WTC11 (cell line): ENCODE data around the gene TPGS1. TPM values are rescaled to one million over a fixed set of nuclear protein-coding genes. Genes with fewer than 3 reads are reported as not detected.

Source experiments
- CREB1 ChIP-seq: sonication (generic); formaldehyde crosslinking; IDR thresholded peaks from 2 replicates; pipeline ENCODE4 v1.8.0; 2023; ENCODE audit warnings: mild to moderate bottlenecking, missing genetic modification reagents
- EMX1 ChIP-seq: fragments of 250-450 bp; sonication (Bioruptor Pico); IDR thresholded peaks from 2 replicates; pipeline ENCODE4 v1.8.0; 2021; ENCODE audit warnings: mild to moderate bottlenecking
- GTF2I ChIP-seq: fragments of 250-450 bp; sonication (Bioruptor Pico); conservative IDR thresholded peaks from 2 replicates; pipeline ENCODE4 v1.4.0; 2021; ENCODE audit warnings: mild to moderate bottlenecking
- JUN ChIP-seq: sonication (generic); formaldehyde crosslinking; IDR thresholded peaks from 2 replicates; pipeline ENCODE4 v1.8.0; 2023; ENCODE audit warnings: mild to moderate bottlenecking, missing genetic modification reagents
- KAT7 ChIP-seq: sonication (generic); formaldehyde crosslinking; IDR thresholded peaks from 2 replicates; pipeline ENCODE4 v1.8.1; 2023; ENCODE audit warnings: missing genetic modification reagents, mild to moderate bottlenecking, borderline replicate concordance
- NR3C1 ChIP-seq: sonication (generic); formaldehyde crosslinking; conservative IDR thresholded peaks from 2 replicates; pipeline ENCODE4 v1.8.1; 2023; ENCODE audit warnings: low read depth, mild to moderate bottlenecking, missing genetic modification reagents
- ZNF121 ChIP-seq: sonication (generic); formaldehyde crosslinking; IDR thresholded peaks from 2 replicates; pipeline ENCODE4 v1.8.0; 2023; ENCODE audit warnings: missing genetic modification reagents
- ZNF232 ChIP-seq: sonication (generic); formaldehyde crosslinking; IDR thresholded peaks from 2 replicates; pipeline ENCODE4 v1.8.0; 2022; ENCODE audit warnings: mild to moderate bottlenecking, missing genetic modification reagents
- ZNF416 ChIP-seq: fragments of 250-450 bp; sonication (Bioruptor Pico); IDR thresholded peaks from 2 replicates; pipeline ENCODE4 v1.9.0; 2021; ENCODE audit warnings: mild to moderate bottlenecking, inconsistent platforms
- total RNA-seq: library from RNA; stranded (reverse); gene quantifications from 3 replicates; pipeline ENCODE4 v1.2.3, GENCODE V29; 2021
- TF ChIP-seq, protein P1 (sequence below): sonication (generic); formaldehyde crosslinking; IDR thresholded peaks from 2 replicates; pipeline ENCODE4 v1.8.1; 2022; ENCODE audit warnings: mild to moderate bottlenecking, moderate library complexity, missing genetic modification reagents
- TF ChIP-seq, protein P2 (sequence below): fragments of 250-450 bp; sonication (Bioruptor Pico); IDR thresholded peaks from 2 replicates; pipeline ENCODE4 v1.9.0; 2021; ENCODE audit warnings: mild to moderate bottlenecking, borderline replicate concordance
- TF ChIP-seq, protein P3 (sequence below): sonication (generic); formaldehyde crosslinking; IDR thresholded peaks from 2 replicates; pipeline ENCODE4 v1.8.0; 2022; ENCODE audit warnings: mild to moderate bottlenecking, missing genetic modification reagents
- TF ChIP-seq, protein P4 (sequence below): sonication (generic); formaldehyde crosslinking; IDR thresholded peaks from 2 replicates; pipeline ENCODE4 v1.8.0; 2022; ENCODE audit warnings: missing genetic modification reagents
- TF ChIP-seq, protein P5 (sequence below): fragments of 250-450 bp; sonication (Bioruptor Pico); IDR thresholded peaks from 2 replicates; pipeline ENCODE4 v1.9.0; 2021; ENCODE audit warnings: mild to moderate bottlenecking
- TF ChIP-seq, protein P6 (sequence below): sonication (generic); formaldehyde crosslinking; IDR thresholded peaks from 2 replicates; pipeline ENCODE4 v1.8.1; 2023; ENCODE audit warnings: mild to moderate bottlenecking, missing genetic modification reagents, moderate library complexity
- TF ChIP-seq, protein P7 (sequence below): fragments of 200-600 bp; IDR thresholded peaks from 2 replicates; pipeline ENCODE4 v1.8.0; 2022; ENCODE audit warnings: antibody characterized with exemption
- TF ChIP-seq, protein P8 (sequence below): sonication (generic); formaldehyde crosslinking; conservative IDR thresholded peaks from 2 replicates; pipeline ENCODE4 v1.8.1; 2023; ENCODE audit warnings: mild to moderate bottlenecking, low read depth, missing genetic modification reagents, moderate library complexity
- TF ChIP-seq, protein P9 (sequence below): sonication (generic); formaldehyde crosslinking; IDR thresholded peaks from 2 replicates; pipeline ENCODE4 v1.8.0; 2023; ENCODE audit warnings: missing genetic modification reagents

TPGS1 gene
- total RNA-seq, 1 experiment from 2014 or later, result 18.8 TPM

DNA sequence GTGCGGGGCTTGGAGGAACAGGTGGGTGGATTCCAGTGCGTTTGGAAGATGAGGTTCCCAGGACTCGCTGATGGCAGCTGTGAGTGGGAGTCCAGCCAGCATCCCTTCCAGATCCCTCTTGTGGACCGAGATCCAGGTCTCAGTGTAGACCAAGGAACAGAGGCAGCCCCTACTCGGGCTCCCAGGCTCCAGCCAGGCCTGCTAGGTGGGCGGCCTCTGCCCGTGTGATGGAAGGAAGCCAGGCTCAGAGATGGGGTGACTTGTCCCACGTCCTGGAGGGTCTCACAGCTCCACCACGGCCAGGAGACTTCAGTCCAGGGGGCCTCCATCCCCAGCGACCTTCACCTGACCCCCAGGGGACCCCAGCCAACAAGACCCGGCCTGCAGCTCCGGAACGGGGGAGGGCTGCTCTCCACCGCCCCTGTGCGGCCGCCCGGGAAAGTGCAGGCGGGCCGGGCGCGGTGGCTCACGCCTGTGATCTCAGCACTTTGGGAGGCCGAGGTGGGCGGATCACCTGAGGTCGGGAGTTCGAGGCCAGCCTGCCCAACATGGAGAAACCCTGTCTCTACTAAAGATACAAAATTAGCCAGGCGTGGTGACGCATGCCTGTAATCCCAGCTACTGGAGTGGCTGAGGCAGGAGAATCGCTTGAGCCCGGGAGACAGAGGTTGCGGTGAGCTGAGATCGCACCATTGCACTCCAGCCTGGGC lies 11.7 kb upstream of the TPGS1 start (continued):
- TF ChIP-seq, protein P1, sequence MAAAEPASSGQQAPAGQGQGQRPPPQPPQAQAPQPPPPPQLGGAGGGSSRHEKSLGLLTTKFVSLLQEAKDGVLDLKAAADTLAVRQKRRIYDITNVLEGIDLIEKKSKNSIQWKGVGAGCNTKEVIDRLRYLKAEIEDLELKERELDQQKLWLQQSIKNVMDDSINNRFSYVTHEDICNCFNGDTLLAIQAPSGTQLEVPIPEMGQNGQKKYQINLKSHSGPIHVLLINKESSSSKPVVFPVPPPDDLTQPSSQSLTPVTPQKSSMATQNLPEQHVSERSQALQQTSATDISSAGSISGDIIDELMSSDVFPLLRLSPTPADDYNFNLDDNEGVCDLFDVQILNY, result peak; percentile 40; the same call in 1 of the 2 replicates
- TF ChIP-seq, protein P2, sequence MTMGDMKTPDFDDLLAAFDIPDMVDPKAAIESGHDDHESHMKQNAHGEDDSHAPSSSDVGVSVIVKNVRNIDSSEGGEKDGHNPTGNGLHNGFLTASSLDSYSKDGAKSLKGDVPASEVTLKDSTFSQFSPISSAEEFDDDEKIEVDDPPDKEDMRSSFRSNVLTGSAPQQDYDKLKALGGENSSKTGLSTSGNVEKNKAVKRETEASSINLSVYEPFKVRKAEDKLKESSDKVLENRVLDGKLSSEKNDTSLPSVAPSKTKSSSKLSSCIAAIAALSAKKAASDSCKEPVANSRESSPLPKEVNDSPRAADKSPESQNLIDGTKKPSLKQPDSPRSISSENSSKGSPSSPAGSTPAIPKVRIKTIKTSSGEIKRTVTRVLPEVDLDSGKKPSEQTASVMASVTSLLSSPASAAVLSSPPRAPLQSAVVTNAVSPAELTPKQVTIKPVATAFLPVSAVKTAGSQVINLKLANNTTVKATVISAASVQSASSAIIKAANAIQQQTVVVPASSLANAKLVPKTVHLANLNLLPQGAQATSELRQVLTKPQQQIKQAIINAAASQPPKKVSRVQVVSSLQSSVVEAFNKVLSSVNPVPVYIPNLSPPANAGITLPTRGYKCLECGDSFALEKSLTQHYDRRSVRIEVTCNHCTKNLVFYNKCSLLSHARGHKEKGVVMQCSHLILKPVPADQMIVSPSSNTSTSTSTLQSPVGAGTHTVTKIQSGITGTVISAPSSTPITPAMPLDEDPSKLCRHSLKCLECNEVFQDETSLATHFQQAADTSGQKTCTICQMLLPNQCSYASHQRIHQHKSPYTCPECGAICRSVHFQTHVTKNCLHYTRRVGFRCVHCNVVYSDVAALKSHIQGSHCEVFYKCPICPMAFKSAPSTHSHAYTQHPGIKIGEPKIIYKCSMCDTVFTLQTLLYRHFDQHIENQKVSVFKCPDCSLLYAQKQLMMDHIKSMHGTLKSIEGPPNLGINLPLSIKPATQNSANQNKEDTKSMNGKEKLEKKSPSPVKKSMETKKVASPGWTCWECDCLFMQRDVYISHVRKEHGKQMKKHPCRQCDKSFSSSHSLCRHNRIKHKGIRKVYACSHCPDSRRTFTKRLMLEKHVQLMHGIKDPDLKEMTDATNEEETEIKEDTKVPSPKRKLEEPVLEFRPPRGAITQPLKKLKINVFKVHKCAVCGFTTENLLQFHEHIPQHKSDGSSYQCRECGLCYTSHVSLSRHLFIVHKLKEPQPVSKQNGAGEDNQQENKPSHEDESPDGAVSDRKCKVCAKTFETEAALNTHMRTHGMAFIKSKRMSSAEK, result no peak
- no peak for TF ChIP-seq ZNF232 (CRISPR knock-in tag)
- TF ChIP-seq, protein P3, sequence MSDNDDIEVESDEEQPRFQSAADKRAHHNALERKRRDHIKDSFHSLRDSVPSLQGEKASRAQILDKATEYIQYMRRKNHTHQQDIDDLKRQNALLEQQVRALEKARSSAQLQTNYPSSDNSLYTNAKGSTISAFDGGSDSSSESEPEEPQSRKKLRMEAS (CRISPR knock-in tag), result peak; percentile 13; the same call in 1 of the 2 replicates
- TF ChIP-seq, protein P4, sequence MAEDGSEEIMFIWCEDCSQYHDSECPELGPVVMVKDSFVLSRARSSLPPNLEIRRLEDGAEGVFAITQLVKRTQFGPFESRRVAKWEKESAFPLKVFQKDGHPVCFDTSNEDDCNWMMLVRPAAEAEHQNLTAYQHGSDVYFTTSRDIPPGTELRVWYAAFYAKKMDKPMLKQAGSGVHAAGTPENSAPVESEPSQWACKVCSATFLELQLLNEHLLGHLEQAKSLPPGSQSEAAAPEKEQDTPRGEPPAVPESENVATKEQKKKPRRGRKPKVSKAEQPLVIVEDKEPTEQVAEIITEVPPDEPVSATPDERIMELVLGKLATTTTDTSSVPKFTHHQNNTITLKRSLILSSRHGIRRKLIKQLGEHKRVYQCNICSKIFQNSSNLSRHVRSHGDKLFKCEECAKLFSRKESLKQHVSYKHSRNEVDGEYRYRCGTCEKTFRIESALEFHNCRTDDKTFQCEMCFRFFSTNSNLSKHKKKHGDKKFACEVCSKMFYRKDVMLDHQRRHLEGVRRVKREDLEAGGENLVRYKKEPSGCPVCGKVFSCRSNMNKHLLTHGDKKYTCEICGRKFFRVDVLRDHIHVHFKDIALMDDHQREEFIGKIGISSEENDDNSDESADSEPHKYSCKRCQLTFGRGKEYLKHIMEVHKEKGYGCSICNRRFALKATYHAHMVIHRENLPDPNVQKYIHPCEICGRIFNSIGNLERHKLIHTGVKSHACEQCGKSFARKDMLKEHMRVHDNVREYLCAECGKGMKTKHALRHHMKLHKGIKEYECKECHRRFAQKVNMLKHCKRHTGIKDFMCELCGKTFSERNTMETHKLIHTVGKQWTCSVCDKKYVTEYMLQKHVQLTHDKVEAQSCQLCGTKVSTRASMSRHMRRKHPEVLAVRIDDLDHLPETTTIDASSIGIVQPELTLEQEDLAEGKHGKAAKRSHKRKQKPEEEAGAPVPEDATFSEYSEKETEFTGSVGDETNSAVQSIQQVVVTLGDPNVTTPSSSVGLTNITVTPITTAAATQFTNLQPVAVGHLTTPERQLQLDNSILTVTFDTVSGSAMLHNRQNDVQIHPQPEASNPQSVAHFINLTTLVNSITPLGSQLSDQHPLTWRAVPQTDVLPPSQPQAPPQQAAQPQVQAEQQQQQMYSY (CRISPR knock-in tag), result peak; percentile 96
- TF ChIP-seq CREB1 (CRISPR knock-in tag), result no peak
- peak; percentile 68; the same call in 1 of the 2 replicates for TF ChIP-seq GTF2I (CRISPR knock-in tag)
- TF ChIP-seq JUN, result no peak
- TF ChIP-seq EMX1 (CRISPR knock-in tag), result no peak
- TF ChIP-seq, protein P5, sequence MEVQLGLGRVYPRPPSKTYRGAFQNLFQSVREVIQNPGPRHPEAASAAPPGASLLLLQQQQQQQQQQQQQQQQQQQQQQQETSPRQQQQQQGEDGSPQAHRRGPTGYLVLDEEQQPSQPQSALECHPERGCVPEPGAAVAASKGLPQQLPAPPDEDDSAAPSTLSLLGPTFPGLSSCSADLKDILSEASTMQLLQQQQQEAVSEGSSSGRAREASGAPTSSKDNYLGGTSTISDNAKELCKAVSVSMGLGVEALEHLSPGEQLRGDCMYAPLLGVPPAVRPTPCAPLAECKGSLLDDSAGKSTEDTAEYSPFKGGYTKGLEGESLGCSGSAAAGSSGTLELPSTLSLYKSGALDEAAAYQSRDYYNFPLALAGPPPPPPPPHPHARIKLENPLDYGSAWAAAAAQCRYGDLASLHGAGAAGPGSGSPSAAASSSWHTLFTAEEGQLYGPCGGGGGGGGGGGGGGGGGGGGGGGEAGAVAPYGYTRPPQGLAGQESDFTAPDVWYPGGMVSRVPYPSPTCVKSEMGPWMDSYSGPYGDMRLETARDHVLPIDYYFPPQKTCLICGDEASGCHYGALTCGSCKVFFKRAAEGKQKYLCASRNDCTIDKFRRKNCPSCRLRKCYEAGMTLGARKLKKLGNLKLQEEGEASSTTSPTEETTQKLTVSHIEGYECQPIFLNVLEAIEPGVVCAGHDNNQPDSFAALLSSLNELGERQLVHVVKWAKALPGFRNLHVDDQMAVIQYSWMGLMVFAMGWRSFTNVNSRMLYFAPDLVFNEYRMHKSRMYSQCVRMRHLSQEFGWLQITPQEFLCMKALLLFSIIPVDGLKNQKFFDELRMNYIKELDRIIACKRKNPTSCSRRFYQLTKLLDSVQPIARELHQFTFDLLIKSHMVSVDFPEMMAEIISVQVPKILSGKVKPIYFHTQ (CRISPR knock-in tag), result 0 out of 2 replicates have a peak, but pooled peaks have one; percentile 50
- no peak for TF ChIP-seq KAT7 (CRISPR knock-in tag)
- TF ChIP-seq ZNF416, result no peak
- TF ChIP-seq, protein P6, sequence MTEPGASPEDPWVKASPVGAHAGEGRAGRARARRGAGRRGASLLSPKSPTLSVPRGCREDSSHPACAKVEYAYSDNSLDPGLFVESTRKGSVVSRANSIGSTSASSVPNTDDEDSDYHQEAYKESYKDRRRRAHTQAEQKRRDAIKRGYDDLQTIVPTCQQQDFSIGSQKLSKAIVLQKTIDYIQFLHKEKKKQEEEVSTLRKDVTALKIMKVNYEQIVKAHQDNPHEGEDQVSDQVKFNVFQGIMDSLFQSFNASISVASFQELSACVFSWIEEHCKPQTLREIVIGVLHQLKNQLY, result no peak
- TF ChIP-seq, protein P7, sequence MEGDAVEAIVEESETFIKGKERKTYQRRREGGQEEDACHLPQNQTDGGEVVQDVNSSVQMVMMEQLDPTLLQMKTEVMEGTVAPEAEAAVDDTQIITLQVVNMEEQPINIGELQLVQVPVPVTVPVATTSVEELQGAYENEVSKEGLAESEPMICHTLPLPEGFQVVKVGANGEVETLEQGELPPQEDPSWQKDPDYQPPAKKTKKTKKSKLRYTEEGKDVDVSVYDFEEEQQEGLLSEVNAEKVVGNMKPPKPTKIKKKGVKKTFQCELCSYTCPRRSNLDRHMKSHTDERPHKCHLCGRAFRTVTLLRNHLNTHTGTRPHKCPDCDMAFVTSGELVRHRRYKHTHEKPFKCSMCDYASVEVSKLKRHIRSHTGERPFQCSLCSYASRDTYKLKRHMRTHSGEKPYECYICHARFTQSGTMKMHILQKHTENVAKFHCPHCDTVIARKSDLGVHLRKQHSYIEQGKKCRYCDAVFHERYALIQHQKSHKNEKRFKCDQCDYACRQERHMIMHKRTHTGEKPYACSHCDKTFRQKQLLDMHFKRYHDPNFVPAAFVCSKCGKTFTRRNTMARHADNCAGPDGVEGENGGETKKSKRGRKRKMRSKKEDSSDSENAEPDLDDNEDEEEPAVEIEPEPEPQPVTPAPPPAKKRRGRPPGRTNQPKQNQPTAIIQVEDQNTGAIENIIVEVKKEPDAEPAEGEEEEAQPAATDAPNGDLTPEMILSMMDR, result peak; percentile 98
- TF ChIP-seq ZNF121 (CRISPR knock-in tag), result no peak
- TF ChIP-seq, protein P8, sequence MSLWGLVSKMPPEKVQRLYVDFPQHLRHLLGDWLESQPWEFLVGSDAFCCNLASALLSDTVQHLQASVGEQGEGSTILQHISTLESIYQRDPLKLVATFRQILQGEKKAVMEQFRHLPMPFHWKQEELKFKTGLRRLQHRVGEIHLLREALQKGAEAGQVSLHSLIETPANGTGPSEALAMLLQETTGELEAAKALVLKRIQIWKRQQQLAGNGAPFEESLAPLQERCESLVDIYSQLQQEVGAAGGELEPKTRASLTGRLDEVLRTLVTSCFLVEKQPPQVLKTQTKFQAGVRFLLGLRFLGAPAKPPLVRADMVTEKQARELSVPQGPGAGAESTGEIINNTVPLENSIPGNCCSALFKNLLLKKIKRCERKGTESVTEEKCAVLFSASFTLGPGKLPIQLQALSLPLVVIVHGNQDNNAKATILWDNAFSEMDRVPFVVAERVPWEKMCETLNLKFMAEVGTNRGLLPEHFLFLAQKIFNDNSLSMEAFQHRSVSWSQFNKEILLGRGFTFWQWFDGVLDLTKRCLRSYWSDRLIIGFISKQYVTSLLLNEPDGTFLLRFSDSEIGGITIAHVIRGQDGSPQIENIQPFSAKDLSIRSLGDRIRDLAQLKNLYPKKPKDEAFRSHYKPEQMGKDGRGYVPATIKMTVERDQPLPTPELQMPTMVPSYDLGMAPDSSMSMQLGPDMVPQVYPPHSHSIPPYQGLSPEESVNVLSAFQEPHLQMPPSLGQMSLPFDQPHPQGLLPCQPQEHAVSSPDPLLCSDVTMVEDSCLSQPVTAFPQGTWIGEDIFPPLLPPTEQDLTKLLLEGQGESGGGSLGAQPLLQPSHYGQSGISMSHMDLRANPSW, result no peak
- TF ChIP-seq, protein P9, sequence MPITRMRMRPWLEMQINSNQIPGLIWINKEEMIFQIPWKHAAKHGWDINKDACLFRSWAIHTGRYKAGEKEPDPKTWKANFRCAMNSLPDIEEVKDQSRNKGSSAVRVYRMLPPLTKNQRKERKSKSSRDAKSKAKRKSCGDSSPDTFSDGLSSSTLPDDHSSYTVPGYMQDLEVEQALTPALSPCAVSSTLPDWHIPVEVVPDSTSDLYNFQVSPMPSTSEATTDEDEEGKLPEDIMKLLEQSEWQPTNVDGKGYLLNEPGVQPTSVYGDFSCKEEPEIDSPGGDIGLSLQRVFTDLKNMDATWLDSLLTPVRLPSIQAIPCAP (CRISPR knock-in tag), result no peak
- TF ChIP-seq NR3C1 (CRISPR knock-in tag), result no peak
- TF ChIP-seq, all 79 proteins: peak for 8
